Body of pancreas (tissue), 4 donors: ENCODE results near the gene RBP5.

Experiments used
- CTCF ChIP-seq, 7 experiments: fragments of 450-650 bp in 4 of 7; fragments of 200-600 bp in 3 of 7; sonication (generic) in 3 of 7; IDR thresholded peaks; one replicate each; pipeline ENCODE4 v1.5.1; 2016 to 2019; ENCODE audit warnings: antibody characterized with exemption in 7 of 7
- POLR2A ChIP-seq, 3 donors: fragments of 450-650 bp; IDR thresholded peaks; one replicate each; pipeline ENCODE4 v1.6.1; 2016; ENCODE audit warnings: antibody characterized with exemption in 3 of 3, mild to moderate bottlenecking in 2 of 3

GRCh38 chr12:7160183-7160582, 31.5 kb upstream of the RBP5 start:
- no peak for TF ChIP-seq CTCF (IDR thresholded peaks at IDR 0.05)
- no peak for TF ChIP-seq POLR2A (IDR thresholded peaks at IDR 0.05)
